B cell (primary cell): ENCODE results near the gene MAPKBP1. TPM values are rescaled to one million over a fixed set of nuclear protein-coding genes. Genes with fewer than 3 reads are reported as not detected.

ENCODE experiments used
- ATAC-seq: fragments of 200-7000 bp; cut with Tn5 transposase; one replicate; pipeline ENCODE4 v1.10.0; 2021; ENCODE audit warnings: low read depth, mild to moderate bottlenecking, moderate number of reproducible peaks, moderate library complexity
- CTCF ChIA-PET: fragments of 350-600 bp; sonication (Branson Sonifier 250); formaldehyde crosslinking; loops from one replicate; lab custom pipeline; 2021; ENCODE audit warnings: antibody characterized with exemption, inconsistent platforms; lab: Charles Lee
- POLR2A ChIA-PET: fragments of 350-600 bp; sonication (Branson Sonifier 250); formaldehyde crosslinking; loops from one replicate; lab custom pipeline; 2021; ENCODE audit warnings: antibody characterized with exemption; lab: Charles Lee
- DNase-seq: peaks from one replicate; pipeline ENCODE4 v3.0.0; 2013
- H2AFZ ChIP-seq: 2 replicates; pipeline ENCODE4 v1.6.1; 2012; ENCODE audit warnings: mild to moderate bottlenecking, low read depth, low read length; ENCODE audit not compliant: insufficient read depth, poor library complexity, severe bottlenecking
- H3K27ac ChIP-seq, 2 donors: 1 replicate in 1 of 2; 2 replicates in 1 of 2; pipeline ENCODE4 v1.5.1; 2012 to 2013; ENCODE audit warnings: low read length in 2 of 2, mild to moderate bottlenecking in 2 of 2, moderate library complexity in 1 of 2
- H3K27me3 ChIP-seq, 4 experiments: fragments of 200-600 bp in 1 of 4; sonication (generic) in 1 of 4; replicated peaks in 1 of 4; 1 replicate in 2 of 4; 2 replicates in 2 of 4; pipeline versions ENCODE4 v1.6.1 to v1.7.0; 2013 to 2016; ENCODE audit warnings: low read length in 3 of 4, mild to moderate bottlenecking in 2 of 4, mixed read lengths in 1 of 4, moderate library complexity in 1 of 4; ENCODE audit not compliant: insufficient read depth in 4 of 4, control insufficient read depth in 3 of 4; ENCODE audit errors: control extremely low read depth in 1 of 4
- H3K36me3 ChIP-seq, 2 experiments: replicated peaks in 1 of 2; 1 replicate in 1 of 2; 2 replicates in 1 of 2; pipeline versions ENCODE4 v1.6.1 to v1.7.1; 2013; ENCODE audit warnings: low read length in 1 of 2; ENCODE audit not compliant: insufficient read depth in 2 of 2, control insufficient read depth in 1 of 2; ENCODE audit errors: control extremely low read depth in 1 of 2, extremely low read depth in 1 of 2
- H3K4me1 ChIP-seq, 2 donors: fragments of 200-600 bp in 1 of 2; sonication (generic) in 1 of 2; 1 replicate in 1 of 2; 2 replicates in 1 of 2; pipeline versions ENCODE4 v1.5.1 to v1.6.1; 2013 to 2017; ENCODE audit warnings: low read length in 2 of 2; ENCODE audit not compliant: control insufficient read depth in 2 of 2, insufficient read depth in 2 of 2
- H3K4me2 ChIP-seq: replicated peaks from 2 replicates; pipeline ENCODE3; 2012; ENCODE audit warnings: mild to moderate bottlenecking, low read depth, low read length; ENCODE audit not compliant: poor library complexity, severe bottlenecking
- H3K4me3 ChIP-seq, 5 experiments: fragments of 200-600 bp in 1 of 5; sonication (generic) in 1 of 5; 1 replicate in 3 of 5; 2 replicates in 2 of 5; pipeline versions ENCODE4 v1.5.1 to v1.7.0; 2011 to 2016; ENCODE audit warnings: low read length in 4 of 5, mild to moderate bottlenecking in 4 of 5, low read depth in 2 of 5, control low read depth in 1 of 5, moderate library complexity in 1 of 5; ENCODE audit not compliant: insufficient read depth in 1 of 5; ENCODE audit errors: control extremely low read depth in 1 of 5, extremely low read depth in 1 of 5
- H3K79me2 ChIP-seq: fragments of 200-600 bp; sonication (generic); one replicate; pipeline ENCODE4 v1.6.0; 2016; ENCODE audit warnings: low read length; ENCODE audit not compliant: control insufficient read depth, insufficient read depth
- H3K9ac ChIP-seq: fragments of 200-600 bp; sonication (generic); 2 replicates; pipeline ENCODE4 v1.6.1; 2017; ENCODE audit warnings: mild to moderate bottlenecking, low read length, moderate library complexity
- H3K9me3 ChIP-seq, 3 donors: one replicate each; pipeline versions ENCODE4 v1.6.1 to v1.7.1; 2013; ENCODE audit warnings: low read length in 2 of 3; ENCODE audit not compliant: control insufficient read depth in 2 of 3, insufficient read depth in 1 of 3; ENCODE audit errors: control extremely low read depth in 1 of 3
- H4K20me1 ChIP-seq: 2 replicates; pipeline ENCODE4 v1.6.0; 2012; ENCODE audit warnings: mild to moderate bottlenecking, low read length; ENCODE audit not compliant: insufficient read depth, control insufficient read depth, poor library complexity, severe bottlenecking
- H3K27ac Mint-ChIP-seq: one replicate; pipeline ENCODE4 v1.8.0; 2021; ENCODE audit warnings: mixed read lengths
- H3K27me3 Mint-ChIP-seq: one replicate; pipeline ENCODE4 v1.8.0; 2021; ENCODE audit warnings: mixed read lengths
- H3K4me1 Mint-ChIP-seq: one replicate; pipeline ENCODE4 v1.8.0; 2021; ENCODE audit warnings: mixed read lengths
- H3K4me3 Mint-ChIP-seq: one replicate; pipeline ENCODE4 v1.8.0; 2021; ENCODE audit warnings: mixed read lengths
- H3K9me3 Mint-ChIP-seq: one replicate; pipeline ENCODE4 v1.8.0; 2022; ENCODE audit warnings: mixed read lengths; ENCODE audit not compliant: insufficient read depth
- CTCF ChIP-seq: fragments of 200-600 bp; IDR thresholded peaks from one replicate; pipeline ENCODE4 v1.8.0; 2022; ENCODE audit warnings: antibody characterized with exemption, mild to moderate bottlenecking
- EZH2 ChIP-seq: IDR thresholded peaks from 2 replicates; pipeline ENCODE4 v1.6.1; 2012; ENCODE audit warnings: borderline replicate concordance, low read depth, mild to moderate bottlenecking, moderate library complexity, low read length; ENCODE audit not compliant: insufficient read depth, poor library complexity, severe bottlenecking
- WGBS: methylation state at CpG from one replicate; pipeline ENCODE4 v1.1.5; 2013; ENCODE audit warnings: missing lambda C conversion rate; ENCODE audit not compliant: insufficient coverage; 5-methylcytosine and 5-hydroxymethylcytosine counted together
- intact Hi-C: fragments of 100-400 bp; cut with micrococcal nuclease; formaldehyde crosslinking; loops from one replicate; pipeline ENCODE4 v1.10.0; 2022
- polyA plus RNA-seq: library from polyadenylated mRNA; depleted of rRNA; stranded (reverse); fragments of >200 nt; gene quantifications from 2 replicates; pipeline ENCODE4 v1.2.3, GENCODE V29; 2012
- total RNA-seq, 2 donors: library from RNA; stranded (reverse); fragments of 120-200 nt in 1 of 2; gene quantifications; 1 replicate in 1 of 2; 2 replicates in 1 of 2; pipeline versions ENCODE4 v1.2.3 to v1.2.4, GENCODE V29; 2013 to 2022

Gene MAPKBP1
- total and polyA plus RNA-seq, 2 donors (not counting 1 experiment from before 2014, with no cell fraction given), result 14.1 to 59.2 TPM

- H3K4me1 Mint-ChIP-seq, result peaks cover 6% of the 10 kb centered on the region
- no peak for ATAC-seq
- ChIA-PET POLR2A (no interaction called here), CTCF (interaction anchor here (1.0 to 7.1 kb wide), 3 partner anchors 12 to 82 kb away, joined by 3 to 38 read pairs (median 9); partner anchors contain the start of gene MAPKBP1)
- H3K27me3 ChIP-seq, result no peaks in the 10 kb centered on the region
- H3K9ac ChIP-seq, result no peak overlapping the region
- peaks cover 0 to 24% of the 10 kb centered on the region in 2 experiments for H3K36me3 ChIP-seq
- H3K27ac ChIP-seq, result no peak overlapping the region
- H3K79me2 ChIP-seq, result no peaks in the 10 kb centered on the region
- H3K4me1 ChIP-seq, result peaks cover 3 to 6% of the 10 kb centered on the region in 2 donors
- H4K20me1 ChIP-seq, result no peaks in the 10 kb centered on the region
- WGBS, result 91% methylated on average over 6 of the region's 6 CpGs
- no peak overlapping the region for H3K4me3 ChIP-seq
- intact Hi-C loops, result no loop called here
- H3K27me3 Mint-ChIP-seq, result no peaks in the 10 kb centered on the region
- H3K4me2 ChIP-seq, result no peak overlapping the region
- H3K9me3 ChIP-seq, result no peaks in the 10 kb centered on the region
- TF ChIP-seq EZH2, result no peak
- TF ChIP-seq CTCF, result no peak
- no peak overlapping the region for H3K4me3 Mint-ChIP-seq
- no peak overlapping the region for H3K27ac Mint-ChIP-seq
- H3K9me3 Mint-ChIP-seq, result no peaks in the 10 kb centered on the region
- DNase-seq, result no peak
- no peak overlapping the region for H2AFZ ChIP-seq
Measured at GRCh38 chr15:41822957-41823356, 48.7 kb downstream of the MAPKBP1 start.

DNA sequence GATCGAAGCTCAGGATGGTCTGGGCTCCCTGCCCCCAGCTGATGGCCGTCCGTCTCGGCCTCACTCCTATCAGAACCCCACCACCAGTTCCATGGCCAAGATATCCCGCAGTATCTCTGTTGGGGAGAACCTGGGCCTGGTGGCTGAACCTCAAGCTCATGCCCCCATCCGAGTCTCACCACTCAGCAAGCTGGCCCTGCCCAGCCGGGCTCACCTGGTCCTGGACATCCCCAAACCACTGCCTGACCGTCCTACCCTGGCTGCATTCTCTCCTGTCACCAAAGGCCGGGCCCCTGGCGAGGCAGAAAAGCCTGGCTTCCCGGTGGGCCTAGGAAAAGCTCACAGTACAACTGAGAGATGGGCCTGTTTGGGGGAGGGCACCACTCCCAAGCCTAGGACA lies 49.2 kb downstream of the MAPKBP1 start:
- no peak overlapping the region for H3K9ac ChIP-seq
- POLR2A ChIA-PET, result no interaction called here
- no peaks in the 10 kb centered on the region for H3K79me2 ChIP-seq

More for the DNA sequence above, 49.2 kb downstream of the MAPKBP1 start:
- Mint-ChIP-seq H3K9me3 (no peaks in the 10 kb centered on the region), H3K27ac (no peak overlapping the region), H3K27me3 (no peaks in the 10 kb centered on the region), H3K4me3 (no peak overlapping the region), H3K4me1 (peaks cover 7% of the 10 kb centered on the region)
- WGBS, result 94% methylated on average over 6 of the region's 11 CpGs
- H3K27ac ChIP-seq, result no peak overlapping the region
- H3K4me3 ChIP-seq, result no peak overlapping the region
- CTCF ChIA-PET, result interaction anchor here (0.5 to 7.1 kb wide), 4 partner anchors 12 to 679 kb away, joined by 3 to 38 read pairs (median 6); partner anchors contain the start of gene MAPKBP1
- ATAC-seq, result no peak
- no peaks in the 10 kb centered on the region for H3K9me3 ChIP-seq
- H3K27me3 ChIP-seq, result no peaks in the 10 kb centered on the region
- DNase-seq, result no peak
- no peak overlapping the region for H2AFZ ChIP-seq
- peaks cover 0 to 19% of the 10 kb centered on the region in 2 experiments for H3K36me3 ChIP-seq
- no peak overlapping the region for H3K4me2 ChIP-seq
- H4K20me1 ChIP-seq, result no peaks in the 10 kb centered on the region
- intact Hi-C loops, result no loop called here
- H3K4me1 ChIP-seq, result peaks cover 3 to 8% of the 10 kb centered on the region in 2 donors
- TF ChIP-seq EZH2, result no peak
- no peak for TF ChIP-seq CTCF
